Esophagus squamous epithelium (tissue), 5 donors: ENCODE results near the gene ATG14. TPM values are rescaled to one million over a fixed set of nuclear protein-coding genes. Genes with fewer than 3 reads are reported as not detected.
A peak's percentile ranks its signal among the peaks of the same experiment; 100 is the strongest.

Experiments used
- DNase-seq: peaks from one replicate; lab custom pipeline; 2025; lab: John Stamatoyannopoulos, UW
- H3K27ac ChIP-seq, 4 donors: fragments of 200-600 bp; sonication (generic); one replicate each; pipeline ENCODE4 v1.5.1; 2016 to 2019; ENCODE audit warnings: mild to moderate bottlenecking in 1 of 4
- H3K27me3 ChIP-seq, 4 donors: fragments of 200-600 bp; sonication (generic); 1 replicate in 3 of 4; 2 replicates in 1 of 4; pipeline versions ENCODE4 v1.5.1 to v1.6.0; 2017 to 2021; ENCODE audit warnings: antibody characterized with exemption in 1 of 4
- H3K36me3 ChIP-seq, 3 donors: fragments of 200-600 bp; sonication (generic); one replicate each; pipeline ENCODE4 v1.5.1; 2016 to 2019
- H3K4me1 ChIP-seq, 3 donors: fragments of 200-600 bp; sonication (generic); one replicate each; pipeline ENCODE4 v1.5.1; 2017 to 2019
- H3K4me3 ChIP-seq, 4 donors: fragments of 200-600 bp; sonication (generic); 1 replicate in 3 of 4; 2 replicates in 1 of 4; pipeline ENCODE4 v1.5.1; 2016 to 2019; ENCODE audit warnings: mild to moderate bottlenecking in 2 of 4, moderate library complexity in 1 of 4
- H3K9me3 ChIP-seq, 3 donors: fragments of 200-600 bp; sonication (generic); one replicate each; pipeline ENCODE4 v1.5.1; 2016 to 2019
- CTCF ChIP-seq, 6 experiments: fragments of 450-650 bp in 4 of 6; fragments of 200-600 bp in 2 of 6; sonication (generic) in 2 of 6; IDR thresholded peaks; one replicate each; pipeline ENCODE4 v1.5.1; 2016 to 2019; ENCODE audit warnings: antibody characterized with exemption in 6 of 6, mild to moderate bottlenecking in 4 of 6, moderate library complexity in 4 of 6
- POLR2A ChIP-seq, 4 donors: fragments of 450-650 bp; IDR thresholded peaks; one replicate each; pipeline ENCODE4 v1.6.1; 2017; ENCODE audit warnings: antibody characterized with exemption in 4 of 4, mild to moderate bottlenecking in 4 of 4, moderate library complexity in 3 of 4
- WGBS, 2 donors: methylation state at CpG; one replicate each; pipeline ENCODE4 v1.1.5; 2018; 5-methylcytosine and 5-hydroxymethylcytosine counted together
- intact Hi-C: fragments of 100-400 bp; cut with DNase I; formaldehyde crosslinking; loops from one replicate; pipeline ENCODE4 v1.15.0; 2022
- total RNA-seq, 4 donors: library from RNA; depleted of rRNA; stranded (reverse); fragments of >200 nt; gene quantifications; one replicate each; pipeline ENCODE4 v1.1.0, GENCODE V29; 2016
- donor health status: DM: yes; HTN: yes; CAD: no.

Gene ATG14
- total RNA-seq, 4 donors from 2014 or later: 4.6 to 12.8 (median 7.5) TPM

- Histone ChIP-seq H3K4me1 (no peaks in the 10 kb centered on the region), H3K27me3 (peaks cover 0 to 27% (median 0%) of the 10 kb centered on the region in 4 donors), H3K36me3 (no peaks in the 10 kb centered on the region), H3K9me3 (no peaks in the 10 kb centered on the region), H3K27ac (no peak overlapping the region), H3K4me3 (no peak overlapping the region)
- 42 to 50% methylated on average over 10 of the region's 10 CpGs for WGBS, 2 donors
- intact Hi-C loops: no loop called here
- no peak for DNase-seq
- peak in 5 of 6 experiments; percentile 43 to 74 (median 58) for TF ChIP-seq CTCF (IDR thresholded peaks at IDR 0.05)
- no peak for TF ChIP-seq POLR2A (IDR thresholded peaks at IDR 0.05)
Measured at GRCh38 chr14:55438066-55438683, 26.5 kb upstream of the ATG14 start.

- TF ChIP-seq POLR2A (IDR thresholded peaks at IDR 0.05) (no peak), CTCF (IDR thresholded peaks at IDR 0.05) (no peak)
- WGBS, 2 donors: 61 to 77% methylated on average over 4 of the region's 4 CpGs
- H3K4me3 ChIP-seq: no peak overlapping the region
- intact Hi-C loops: no loop called here
- no peak for DNase-seq
- H3K27ac ChIP-seq: no peak overlapping the region
- no peaks in the 10 kb centered on the region for H3K36me3 ChIP-seq
- H3K9me3 ChIP-seq: no peaks in the 10 kb centered on the region
- peaks cover 0 to 27% (median 0%) of the 10 kb centered on the region in 4 donors for H3K27me3 ChIP-seq
- no peaks in the 10 kb centered on the region for H3K4me1 ChIP-seq
Measured at GRCh38 chr14:55436931-55437330, 25.3 kb upstream of the ATG14 start.

- no peaks in the 10 kb centered on the region for H3K9me3 ChIP-seq
- no peak overlapping the region for H3K27ac ChIP-seq
- DNase-seq: no peak
- H3K36me3 ChIP-seq: no peaks in the 10 kb centered on the region
- H3K27me3 ChIP-seq: peaks cover 0 to 27% (median 0%) of the 10 kb centered on the region in 4 donors
- WGBS, 2 donors: 56 to 73% methylated on average over 4 of the region's 4 CpGs
- H3K4me3 ChIP-seq: no peak overlapping the region
- no peaks in the 10 kb centered on the region for H3K4me1 ChIP-seq
- intact Hi-C loops: no loop called here
- TF ChIP-seq POLR2A (IDR thresholded peaks at IDR 0.05) (no peak), CTCF (IDR thresholded peaks at IDR 0.05) (no peak)
Measured at GRCh38 chr14:55436519-55436918, 24.9 kb upstream of the ATG14 start.

GRCh38 chr14:55434805-55435174, 23.2 kb upstream of the ATG14 start:
- no peak for DNase-seq
- 24 to 43% methylated on average over 3 of the region's 3 CpGs for WGBS, 2 donors
- H3K27me3 ChIP-seq: peaks cover 0 to 12% (median 0%) of the 10 kb centered on the region in 4 donors
- no peaks in the 10 kb centered on the region for H3K36me3 ChIP-seq
- H3K9me3 ChIP-seq: no peaks in the 10 kb centered on the region
- no peak overlapping the region for H3K4me3 ChIP-seq
- H3K4me1 ChIP-seq: peaks cover 0 to 2% (median 0%) of the 10 kb centered on the region in 3 donors
- TF ChIP-seq CTCF (IDR thresholded peaks at IDR 0.05) (no peak), POLR2A (IDR thresholded peaks at IDR 0.05) (no peak)
- intact Hi-C loops: loop anchor here (5.0 kb wide), 1 partner anchor 187 kb away; no protein-coding TSS in a partner anchor
- H3K27ac ChIP-seq: no peak overlapping the region

GRCh38 chr14:55433880-55434804, 22.5 kb upstream of the ATG14 start:
- intact Hi-C loops: loop anchor here (5.0 kb wide), 1 partner anchor 187 kb away; no protein-coding TSS in a partner anchor
- Histone ChIP-seq H3K4me1 (peaks cover 0 to 9% (median 0%) of the 10 kb centered on the region in 3 donors), H3K27me3 (peaks cover 0 to 12% (median 0%) of the 10 kb centered on the region in 4 donors), H3K4me3 (no peak overlapping the region), H3K36me3 (no peaks in the 10 kb centered on the region), H3K9me3 (no peaks in the 10 kb centered on the region), H3K27ac (no peak overlapping the region)
- DNase-seq: no peak
- TF ChIP-seq CTCF (IDR thresholded peaks at IDR 0.05) (no peak), POLR2A (IDR thresholded peaks at IDR 0.05) (no peak)
- WGBS, 2 donors: 55 to 62% methylated on average over 6 of the region's 6 CpGs
